Left renal cortex interstitium (tissue), 4 donors: Measurements from ENCODE around the gene GTPBP10. TPM values are rescaled to one million over a fixed set of nuclear protein-coding genes. Genes with fewer than 3 reads are reported as not detected.
A peak's percentile ranks its signal among the peaks of the same experiment; 100 is the strongest.
"Not testable (repeated sequence)": the region's sequence is repeated elsewhere in the genome, so short reads cannot be mapped to it uniquely, and the experiment has no call there.

Experiments
- DNase-seq, 4 donors: peaks; one replicate each; pipeline ENCODE4 v3.0.0-alpha.2; 2013; ENCODE audit warnings: low read depth in 4 of 4, low spot score in 2 of 4, missing footprints in 1 of 4
- polyA plus RNA-seq, 4 donors: library from polyadenylated mRNA; unstranded; fragments of 120-200 nt; gene quantifications; one replicate each; pipeline ENCODE4 v1.2.1, GENCODE V29; 2013; ENCODE audit not compliant: insufficient read length in 4 of 4

Gene GTPBP10
- polyA plus RNA-seq, result 10 to 100 TPM; 21.5 to 29.2 (median 25.1) TPM

GRCh38 chr7:90346336-90347125 lies at the start of gene GTPBP10:
TSS of gene GTPBP10 (plus strand) at chr7:90346716. CDS start at chr7:90346742, 26 bp downstream.
- peak; percentile 88 to 92 (median 92) for DNase-seq

- DNase-seq, result no peak
Measured at GRCh38 chr7:90298145-90299038, 48.1 kb upstream of the GTPBP10 start.

GRCh38 chr7:90303241-90303640 lies 43.3 kb upstream of the GTPBP10 start:
- DNase-seq, result no peak

GRCh38 chr7:90309872-90310271 lies 36.6 kb upstream of the GTPBP10 start:
- no peak for DNase-seq

GRCh38 chr7:90311175-90311574 lies 35.3 kb upstream of the GTPBP10 start:
- DNase-seq, result no peak

GRCh38 chr7:90312745-90313144 lies 33.8 kb upstream of the GTPBP10 start:
- no peak for DNase-seq

- no peak for DNase-seq
Measured at GRCh38 chr7:90313907-90314306, 32.6 kb upstream of the GTPBP10 start.

- DNase-seq, result no peak
Measured at GRCh38 chr7:90320014-90320413, 26.5 kb upstream of the GTPBP10 start.

- DNase-seq, result no peak
Measured at GRCh38 chr7:90320418-90320800, 26.1 kb upstream of the GTPBP10 start.

- DNase-seq, result no peak
Measured at GRCh38 chr7:90320801-90321494, 25.6 kb upstream of the GTPBP10 start, which contains the start of gene FAM237B. TSS of gene FAM237B (minus strand) at chr7:90321304. CDS start at chr7:90319748, 1,556 bp downstream.

GRCh38 chr7:90322837-90323236 lies 23.7 kb upstream of the GTPBP10 start:
- no peak for DNase-seq

- DNase-seq, result no peak
Measured at GRCh38 chr7:90326500-90326899, 20.0 kb upstream of the GTPBP10 start.

- DNase-seq, result no peak
Measured at GRCh38 chr7:90334193-90334843, 12.2 kb upstream of the GTPBP10 start.

GRCh38 chr7:90334926-90335325 lies 11.6 kb upstream of the GTPBP10 start:
- DNase-seq, result not testable (repeated sequence)

GRCh38 chr7:90337106-90337505 lies 9.4 kb upstream of the GTPBP10 start:
- DNase-seq, result no peak

GRCh38 chr7:90345016-90345415 lies 1.5 kb upstream of the GTPBP10 start:
- no peak for DNase-seq

GRCh38 chr7:90345595-90346335 lies 751 bp upstream of the GTPBP10 start:
- DNase-seq, result peak in 3 of 4 donors; percentile 21 to 87 (median 52)

- no peak for DNase-seq
Measured at GRCh38 chr7:90347759-90348158, 1.2 kb downstream of the GTPBP10 start.

- no peak for DNase-seq
Measured at GRCh38 chr7:90349305-90349704, 2.8 kb downstream of the GTPBP10 start.

- not testable (repeated sequence) for DNase-seq
Measured at GRCh38 chr7:90350032-90350431, 3.5 kb downstream of the GTPBP10 start.
